Spleen (tissue), 7 donors: ENCODE measurements around the gene KMT2B.

Experiments used
- CTCF ChIP-seq, 11 experiments: fragments of 200-600 bp in 7 of 11; fragments of 450-650 bp in 4 of 11; sonication (generic) in 4 of 11; IDR thresholded peaks in 8 of 11; conservative IDR thresholded peaks in 3 of 11; 1 replicate in 7 of 11; 2 replicates in 4 of 11; pipeline versions ENCODE4 v1.4.0 to v1.8.0; 2016 to 2021; ENCODE audit warnings: antibody characterized with exemption in 11 of 11, inconsistent platforms in 4 of 11, mild to moderate bottlenecking in 1 of 11
- POLR2A ChIP-seq, 3 donors: fragments of 450-650 bp; IDR thresholded peaks; one replicate each; pipeline ENCODE4 v1.5.1; 2017; ENCODE audit warnings: antibody characterized with exemption in 3 of 3, mild to moderate bottlenecking in 1 of 3
- POLR2AphosphoS5 ChIP-seq, 3 donors: sonication (generic); formaldehyde crosslinking; IDR thresholded peaks; one replicate each; pipeline ENCODE4 v1.5.1; 2017; ENCODE audit warnings: antibody characterized with exemption in 3 of 3
- donor health status: DM: no; HTN: no; CAD: no; lungs with moderate emphysema.
- donor health status: DM: no; HTN: no; CAD: no.
- donor health status: DM: no; HTN: no; CAD: no.

GRCh38 chr19:35751839-35752745, 34.3 kb downstream of the KMT2B start:
- no peak for TF ChIP-seq CTCF (IDR thresholded peaks at IDR 0.05 in 8 of 11, conservative IDR thresholded peaks at IDR 0.05 in 3 of 11)
- TF ChIP-seq POLR2AphosphoS5 (IDR thresholded peaks at IDR 0.05), result no peak
- no peak for TF ChIP-seq POLR2A (IDR thresholded peaks at IDR 0.05)
